Right lung (tissue), 5 donors: ENCODE data around the gene CDK14. TPM values are rescaled to one million over a fixed set of nuclear protein-coding genes. Genes with fewer than 3 reads are reported as not detected.

Experiments used
- DNase-seq, 2 donors: peaks; one replicate each; pipeline ENCODE4 v3.0.0-alpha.2; 2013
- polyA plus RNA-seq, 5 donors: library from polyadenylated mRNA; unstranded; fragments of 120-200 nt; gene quantifications; one replicate each; pipeline versions ENCODE4 v1.2.1 to v1.2.3, GENCODE V29; 2013; ENCODE audit warnings: inconsistent platforms in 1 of 5, low replicate concordance in 1 of 5; ENCODE audit not compliant: insufficient read length in 5 of 5, insufficient read depth in 1 of 5

The CDK14 gene
- polyA plus RNA-seq, 5 donors: 19.3 to 34.5 (median 33.5) TPM

- DNase-seq: no peak
Observed at GRCh38 chr7:91249506-91250233, 653.5 kb downstream of the CDK14 start.

- DNase-seq: no peak
Observed at GRCh38 chr7:91250706-91251105, 654.6 kb downstream of the CDK14 start.

DNA sequence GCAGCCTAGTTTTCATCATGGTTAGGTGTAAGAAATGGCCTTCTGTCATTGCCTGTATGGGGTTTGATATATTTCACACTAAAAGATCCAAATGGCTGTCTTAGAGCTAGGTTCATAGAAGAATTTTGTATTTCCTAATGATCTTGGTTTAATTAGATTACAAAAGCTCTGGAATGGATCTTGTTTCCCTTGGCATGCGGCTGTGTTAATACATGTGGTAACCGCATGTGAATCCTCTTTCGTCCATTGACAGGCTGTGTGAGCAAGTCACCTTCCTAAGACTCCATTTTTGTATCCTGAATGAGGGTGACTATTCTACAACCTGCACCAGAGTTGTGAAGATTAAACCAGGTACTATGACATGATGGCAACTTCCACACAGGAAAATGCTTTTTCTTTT lies 655.8 kb downstream of the CDK14 start:
- no peak for DNase-seq

Other genes with a start within 250 kb of the CDK14 start
- gene GTPBP10, start 249.6 kb upstream of the CDK14 start, polyA plus RNA-seq: 10 to 100 TPM; 18.5 to 29.2 (median 22.4) TPM
- 10 to 100 TPM; 31.5 to 59.0 (median 52.0) TPM for gene CLDN12, start 192.9 kb upstream of the CDK14 start, polyA plus RNA-seq
- under 1 TPM in 1 of 5 donors, not detected in 4; 0.35 TPM for gene PTTG1IP2, start 126.7 kb upstream of the CDK14 start, polyA plus RNA-seq